Naive thymus-derived CD4-positive, alpha-beta T cell (primary cell): ENCODE results near the gene LSP1. TPM values are rescaled to one million over a fixed set of nuclear protein-coding genes. Genes with fewer than 3 reads are reported as not detected.

Source experiments
- ATAC-seq: fragments of 150-1000 bp; cut with Tn5 transposase; 2 replicates; pipeline ENCODE4 v1.10.0; 2021; ENCODE audit warnings: mild to moderate bottlenecking, moderate library complexity
- CTCF ChIA-PET: fragments of 350-600 bp; sonication (Branson Sonifier 250); formaldehyde crosslinking; loops from one replicate; lab custom pipeline; 2021; ENCODE audit warnings: antibody characterized with exemption; lab: Charles Lee
- POLR2A ChIA-PET: fragments of 350-600 bp; sonication (Branson Sonifier 250); formaldehyde crosslinking; loops from one replicate; lab custom pipeline; 2021; ENCODE audit warnings: antibody characterized with exemption, inconsistent platforms; lab: Charles Lee
- DNase-seq, 9 donors: peaks; one replicate each; pipeline versions ENCODE4 v3.0.0 to v3.0.0-alpha.2; 2020 to 2022; ENCODE audit warnings: mixed read lengths in 1 of 9
- H3K27ac ChIP-seq: one replicate; pipeline ENCODE4 v1.7.0; 2013; ENCODE audit warnings: mild to moderate bottlenecking, low read depth, low read length, moderate library complexity
- H3K27me3 ChIP-seq, 2 donors: one replicate each; pipeline ENCODE4 v1.7.0; 2013; ENCODE audit warnings: low read length in 2 of 2, mild to moderate bottlenecking in 2 of 2, moderate library complexity in 2 of 2; ENCODE audit not compliant: control insufficient read depth in 2 of 2, insufficient read depth in 2 of 2
- H3K36me3 ChIP-seq, 3 experiments: 1 replicate in 2 of 3; 2 replicates in 1 of 3; pipeline ENCODE4 v1.7.0; 2013; ENCODE audit warnings: low read length in 3 of 3, mild to moderate bottlenecking in 3 of 3, moderate library complexity in 1 of 3; ENCODE audit not compliant: insufficient read depth in 3 of 3, control insufficient read depth in 2 of 3
- H3K4me1 ChIP-seq, 2 donors: one replicate each; pipeline ENCODE4 v1.7.0; 2013; ENCODE audit warnings: low read length in 2 of 2, mild to moderate bottlenecking in 2 of 2, moderate library complexity in 1 of 2; ENCODE audit not compliant: control insufficient read depth in 2 of 2, insufficient read depth in 2 of 2
- H3K4me3 ChIP-seq: 2 replicates; pipeline ENCODE4 v1.7.0; 2013; ENCODE audit warnings: mild to moderate bottlenecking, low read length
- H3K9me3 ChIP-seq, 3 experiments: 1 replicate in 2 of 3; 2 replicates in 1 of 3; pipeline ENCODE4 v1.7.0; 2013; ENCODE audit warnings: low read length in 3 of 3; ENCODE audit not compliant: control insufficient read depth in 2 of 3
- H3K27ac Mint-ChIP-seq, 9 donors: one replicate each; pipeline ENCODE4 v1.8.0; 2020 to 2022; ENCODE audit warnings: mixed read lengths in 9 of 9, mild to moderate bottlenecking in 8 of 9, moderate library complexity in 5 of 9, inconsistent platforms in 2 of 9
- H3K27me3 Mint-ChIP-seq, 5 donors: one replicate each; pipeline ENCODE4 v1.8.0; 2021 to 2022; ENCODE audit warnings: mixed read lengths in 5 of 5, mild to moderate bottlenecking in 1 of 5
- H3K36me3 Mint-ChIP-seq, 5 donors: one replicate each; pipeline ENCODE4 v1.8.0; 2020 to 2022; ENCODE audit warnings: mixed read lengths in 5 of 5, mild to moderate bottlenecking in 3 of 5, inconsistent platforms in 1 of 5
- H3K4me1 Mint-ChIP-seq, 7 donors: one replicate each; pipeline ENCODE4 v1.8.0; 2020 to 2022; ENCODE audit warnings: mixed read lengths in 7 of 7, mild to moderate bottlenecking in 3 of 7, inconsistent platforms in 1 of 7
- H3K4me3 Mint-ChIP-seq, 10 donors: one replicate each; pipeline ENCODE4 v1.8.0; 2020 to 2022; ENCODE audit warnings: mild to moderate bottlenecking in 10 of 10, mixed read lengths in 10 of 10, moderate library complexity in 6 of 10, inconsistent platforms in 2 of 10
- H3K9me3 Mint-ChIP-seq, 11 donors: one replicate each; pipeline ENCODE4 v1.8.0; 2020 to 2022; ENCODE audit warnings: mixed read lengths in 11 of 11, mild to moderate bottlenecking in 4 of 11, inconsistent platforms in 1 of 11, moderate library complexity in 1 of 11
- intact Hi-C, 2 donors: fragments of 100-400 bp; cut with micrococcal nuclease; formaldehyde crosslinking; loops; one replicate each; pipeline ENCODE4 v1.15.1; 2023
- polyA plus RNA-seq, 2 donors: library from polyadenylated mRNA; unstranded; fragments of 300-500 nt; fragmentation: Illumina TruSeq; gene quantifications; one replicate each; pipeline ENCODE4 v1.2.3, GENCODE V29; 2021
- total RNA-seq, 6 experiments: library from RNA in 5 of 6; stranded (reverse) in 5 of 6; gene quantifications; 1 replicate in 5 of 6; 2 replicates in 1 of 6; pipeline ENCODE4 v1.2.3 and lab custom pipeline; 2021 to 2026

Gene LSP1
- total and polyA plus RNA-seq, 7 experiments from 2014 or later: 248 to 578 (median 295) TPM

DNA sequence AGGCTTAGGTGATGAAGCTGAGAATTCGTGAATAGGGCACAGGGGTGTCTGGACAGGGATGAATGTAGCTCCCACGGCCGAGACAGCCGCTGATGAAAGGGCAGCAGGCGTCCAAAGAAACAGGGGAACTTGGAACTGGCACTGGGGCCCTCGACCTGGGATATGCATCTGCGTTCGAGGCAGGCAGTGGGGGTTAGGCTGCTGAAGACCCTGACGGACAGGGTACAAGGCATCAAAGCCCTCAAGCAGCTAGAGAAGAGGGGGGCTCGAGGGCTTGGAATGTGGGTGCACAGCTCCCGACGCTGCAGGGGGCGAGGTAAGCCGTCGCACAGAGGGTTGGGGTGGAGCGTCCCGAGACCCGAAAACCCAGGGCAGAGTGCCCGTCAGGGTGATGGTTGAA is 25.0 kb upstream of the LSP1 start:
- Histone ChIP-seq H3K36me3 (no peaks in the 10 kb centered on the region), H3K27ac (no peak overlapping the region), H3K9me3 (no peaks in the 10 kb centered on the region), H3K27me3 (no peaks in the 10 kb centered on the region), H3K4me3 (no peak overlapping the region), H3K4me1 (no peaks in the 10 kb centered on the region)
- POLR2A ChIA-PET: no interaction called here
- Mint-ChIP-seq H3K27me3 (peaks cover 0 to 11% (median 3%) of the 10 kb centered on the region in 5 donors), H3K4me3 (no peak overlapping the region), H3K36me3 (no peaks in the 10 kb centered on the region), H3K4me1 (peaks cover 0 to 1% (median 0%) of the 10 kb centered on the region in 7 donors), H3K9me3 (no peaks in the 10 kb centered on the region), H3K27ac (no peak overlapping the region)
- ATAC-seq (no peak), DNase-seq (no peak)
- CTCF ChIA-PET: interaction anchor here (1.0 to 3.4 kb wide), 3 partner anchors 8 to 136 kb away, joined by 3 to 17 read pairs (median 3); no protein-coding TSS in a partner anchor
- intact Hi-C loops: no loop called here

DNA sequence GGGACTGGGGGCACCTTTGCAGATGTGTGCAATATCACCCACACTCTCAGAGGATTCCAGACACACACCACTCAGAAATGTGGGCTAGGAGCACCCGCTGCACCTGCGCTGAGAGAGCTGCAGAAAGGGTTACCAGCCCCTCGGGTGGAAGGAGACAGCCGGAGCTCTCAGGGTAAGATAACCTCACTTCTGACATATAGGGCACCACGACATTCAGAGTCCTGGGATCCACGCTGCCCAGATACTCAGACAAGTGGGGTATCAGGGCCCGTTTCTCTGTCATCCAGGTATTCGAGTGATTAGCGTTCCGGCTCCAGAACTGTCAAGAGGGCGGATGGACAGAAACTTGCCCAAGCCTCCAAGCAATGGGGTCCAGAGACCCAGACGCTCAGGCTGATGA is 24.3 kb upstream of the LSP1 start:
- H3K4me3 Mint-ChIP-seq: no peak overlapping the region
- CTCF ChIA-PET: interaction anchor here (0.6 to 3.4 kb wide), 4 partner anchors 131 to 804 kb away, joined by 3 to 17 read pairs (median 5); no protein-coding TSS in a partner anchor
- Histone ChIP-seq H3K27ac (no peak overlapping the region), H3K4me3 (no peak overlapping the region), H3K9me3 (no peaks in the 10 kb centered on the region), H3K4me1 (no peaks in the 10 kb centered on the region), H3K36me3 (no peaks in the 10 kb centered on the region), H3K27me3 (no peaks in the 10 kb centered on the region)
- H3K27ac Mint-ChIP-seq: no peak overlapping the region
- peaks cover 0 to 11% (median 5%) of the 10 kb centered on the region in 5 donors for H3K27me3 Mint-ChIP-seq
- DNase-seq (no peak), ATAC-seq (no peak)
- intact Hi-C loops: no loop called here
- no peaks in the 10 kb centered on the region for H3K9me3 Mint-ChIP-seq
- no peaks in the 10 kb centered on the region for H3K36me3 Mint-ChIP-seq
- POLR2A ChIA-PET: no interaction called here
- H3K4me1 Mint-ChIP-seq: peaks cover 0 to 1% (median 0%) of the 10 kb centered on the region in 7 donors

DNA sequence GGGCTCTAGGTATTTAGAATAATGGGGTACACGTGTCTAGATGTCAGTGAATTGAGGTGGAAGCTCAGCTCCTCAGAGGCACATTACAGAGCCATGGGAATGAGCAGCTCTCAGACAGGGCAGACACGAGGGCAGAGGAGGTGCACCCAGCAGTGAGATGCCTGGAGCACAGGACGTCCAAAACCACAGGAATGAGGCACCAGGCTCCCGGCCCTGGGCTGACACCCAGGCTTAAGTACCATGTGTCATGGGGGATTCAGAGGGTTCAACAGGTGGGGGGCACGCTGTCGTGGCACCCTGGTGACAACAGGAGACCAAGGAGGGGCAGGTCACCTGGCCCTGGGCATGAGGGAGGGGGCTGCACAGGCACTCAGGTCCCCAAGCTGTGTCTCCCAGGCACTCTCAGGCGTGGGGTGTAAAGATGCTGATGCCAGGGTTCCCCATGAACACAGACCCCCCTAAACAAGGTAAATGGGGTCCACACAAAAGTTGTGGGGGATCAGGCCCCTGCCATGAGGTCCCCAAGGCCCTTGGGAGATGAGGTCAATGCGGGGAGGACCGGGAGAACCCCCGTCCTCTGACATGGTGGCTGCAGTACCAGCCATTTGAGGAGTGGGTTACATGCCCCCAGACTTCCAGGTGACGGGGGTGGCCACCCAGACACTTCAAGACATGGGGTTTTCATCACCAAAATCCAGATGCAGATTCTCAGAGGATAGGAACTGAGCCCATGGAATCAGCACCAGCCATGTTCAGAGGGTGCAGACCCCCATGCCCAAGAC is 23.7 kb upstream of the LSP1 start:
- CTCF ChIA-PET: interaction anchor here (0.6 to 7.8 kb wide), 6 partner anchors 129 to 805 kb away, joined by 3 to 229 read pairs (median 6); no protein-coding TSS in a partner anchor
- H3K9me3 ChIP-seq: no peaks in the 10 kb centered on the region
- no peaks in the 10 kb centered on the region for H3K27me3 ChIP-seq
- no peak overlapping the region for H3K27ac ChIP-seq
- H3K36me3 ChIP-seq: no peaks in the 10 kb centered on the region
- no peak overlapping the region for H3K4me3 Mint-ChIP-seq
- intact Hi-C loops: no loop called here
- peaks cover 0 to 11% (median 5%) of the 10 kb centered on the region in 5 donors for H3K27me3 Mint-ChIP-seq
- no peaks in the 10 kb centered on the region for H3K9me3 Mint-ChIP-seq
- ATAC-seq (no peak), DNase-seq (no peak)
- no peak overlapping the region for H3K4me3 ChIP-seq
- peaks cover 0 to 1% (median 0%) of the 10 kb centered on the region in 7 donors for H3K4me1 Mint-ChIP-seq
- H3K4me1 ChIP-seq: no peaks in the 10 kb centered on the region
- POLR2A ChIA-PET: no interaction called here
- H3K36me3 Mint-ChIP-seq: no peaks in the 10 kb centered on the region
- H3K27ac Mint-ChIP-seq: no peak overlapping the region

DNA sequence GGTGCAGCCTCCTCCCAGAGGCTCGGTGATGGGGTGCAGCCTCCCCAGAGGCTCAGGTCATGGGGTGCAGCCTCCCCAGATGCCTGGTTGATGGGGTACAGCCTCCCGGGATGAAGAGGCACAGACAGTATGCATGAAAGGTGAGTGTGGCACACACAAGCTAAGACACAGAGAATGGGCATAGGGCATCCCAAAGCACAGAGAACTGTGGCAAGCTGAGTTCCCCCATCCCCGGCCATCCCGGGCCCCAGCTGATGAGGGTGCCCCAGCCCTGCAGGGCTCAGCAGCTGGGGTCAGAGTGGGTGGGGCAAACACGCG is 22.9 kb upstream of the LSP1 start:
- no peak overlapping the region for H3K4me3 Mint-ChIP-seq
- no peaks in the 10 kb centered on the region for H3K4me1 ChIP-seq
- ATAC-seq (no peak), DNase-seq (no peak)
- CTCF ChIA-PET: interaction anchor here (0.6 to 7.8 kb wide), 3 partner anchors 47 to 137 kb away, joined by 3 to 229 read pairs (median 5); no protein-coding TSS in a partner anchor
- no peaks in the 10 kb centered on the region for H3K9me3 Mint-ChIP-seq
- no peaks in the 10 kb centered on the region for H3K36me3 Mint-ChIP-seq
- peaks cover 0 to 11% (median 5%) of the 10 kb centered on the region in 5 donors for H3K27me3 Mint-ChIP-seq
- no peaks in the 10 kb centered on the region for H3K36me3 ChIP-seq
- peaks cover 0 to 1% (median 0%) of the 10 kb centered on the region in 7 donors for H3K4me1 Mint-ChIP-seq
- no peaks in the 10 kb centered on the region for H3K9me3 ChIP-seq
- H3K4me3 ChIP-seq: no peak overlapping the region
- POLR2A ChIA-PET: no interaction called here
- H3K27ac Mint-ChIP-seq: no peak overlapping the region
- intact Hi-C loops: no loop called here
- no peaks in the 10 kb centered on the region for H3K27me3 ChIP-seq
- H3K27ac ChIP-seq: no peak overlapping the region

DNA sequence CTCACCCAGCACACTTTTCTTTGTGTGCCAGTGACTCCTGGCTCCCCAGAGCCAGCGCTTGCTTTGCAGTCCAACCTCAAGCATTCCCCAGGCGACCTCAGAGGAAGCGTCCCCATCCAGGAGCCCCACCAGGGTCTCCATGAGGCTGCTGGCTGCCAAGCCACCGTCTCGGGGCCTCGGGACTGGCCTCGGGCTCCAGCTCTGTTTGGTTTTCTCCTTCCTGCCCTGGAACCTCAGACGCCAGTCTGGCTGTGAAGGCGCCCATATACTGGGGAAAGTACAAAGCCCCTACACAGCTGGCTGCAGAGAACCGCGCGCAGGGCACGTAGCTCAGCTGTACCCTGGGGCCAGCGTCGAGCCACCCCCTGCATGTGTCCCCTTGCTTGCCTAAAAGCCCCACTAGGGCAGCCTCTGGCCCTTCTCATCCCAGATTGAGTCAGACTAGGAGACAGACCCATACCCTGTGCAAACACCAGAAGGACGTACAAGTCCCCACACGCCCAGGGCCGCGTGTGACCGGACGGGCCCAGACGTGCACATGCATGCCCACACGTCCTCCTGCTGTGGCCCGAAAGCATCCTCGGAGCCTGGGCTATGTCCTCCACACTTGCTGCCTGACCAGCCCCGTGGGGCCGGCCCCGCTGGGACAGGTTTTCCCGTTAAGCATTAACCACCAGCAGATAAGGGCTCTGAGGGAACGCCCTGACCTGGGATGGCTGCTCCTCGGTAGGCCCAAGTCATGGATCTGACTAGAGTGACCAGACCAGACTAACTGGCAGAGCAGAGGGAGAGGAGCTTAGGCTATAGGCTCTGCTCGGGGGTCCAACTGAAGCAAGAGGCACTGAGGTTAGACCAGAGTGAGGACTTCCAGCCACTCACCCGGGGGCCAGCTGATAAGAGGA is 22.3 kb upstream of the LSP1 start:
- Mint-ChIP-seq H3K36me3 (no peaks in the 10 kb centered on the region), H3K9me3 (no peaks in the 10 kb centered on the region), H3K27ac (no peak overlapping the region), H3K4me3 (no peak overlapping the region), H3K4me1 (peaks cover 0 to 1% (median 0%) of the 10 kb centered on the region in 7 donors), H3K27me3 (peaks cover 0 to 11% (median 5%) of the 10 kb centered on the region in 5 donors)
- DNase-seq: no peak
- ChIA-PET CTCF (interaction anchor here (0.5 to 7.8 kb wide), 8 partner anchors 10 to 895 kb away, joined by 3 to 229 read pairs (median 3); no protein-coding TSS in a partner anchor), POLR2A (no interaction called here)
- Histone ChIP-seq H3K36me3 (no peaks in the 10 kb centered on the region), H3K27me3 (no peaks in the 10 kb centered on the region), H3K27ac (no peak overlapping the region), H3K4me1 (no peaks in the 10 kb centered on the region), H3K9me3 (no peaks in the 10 kb centered on the region), H3K4me3 (no peak overlapping the region)
- ATAC-seq: no peak
- intact Hi-C loops: no loop called here

DNA sequence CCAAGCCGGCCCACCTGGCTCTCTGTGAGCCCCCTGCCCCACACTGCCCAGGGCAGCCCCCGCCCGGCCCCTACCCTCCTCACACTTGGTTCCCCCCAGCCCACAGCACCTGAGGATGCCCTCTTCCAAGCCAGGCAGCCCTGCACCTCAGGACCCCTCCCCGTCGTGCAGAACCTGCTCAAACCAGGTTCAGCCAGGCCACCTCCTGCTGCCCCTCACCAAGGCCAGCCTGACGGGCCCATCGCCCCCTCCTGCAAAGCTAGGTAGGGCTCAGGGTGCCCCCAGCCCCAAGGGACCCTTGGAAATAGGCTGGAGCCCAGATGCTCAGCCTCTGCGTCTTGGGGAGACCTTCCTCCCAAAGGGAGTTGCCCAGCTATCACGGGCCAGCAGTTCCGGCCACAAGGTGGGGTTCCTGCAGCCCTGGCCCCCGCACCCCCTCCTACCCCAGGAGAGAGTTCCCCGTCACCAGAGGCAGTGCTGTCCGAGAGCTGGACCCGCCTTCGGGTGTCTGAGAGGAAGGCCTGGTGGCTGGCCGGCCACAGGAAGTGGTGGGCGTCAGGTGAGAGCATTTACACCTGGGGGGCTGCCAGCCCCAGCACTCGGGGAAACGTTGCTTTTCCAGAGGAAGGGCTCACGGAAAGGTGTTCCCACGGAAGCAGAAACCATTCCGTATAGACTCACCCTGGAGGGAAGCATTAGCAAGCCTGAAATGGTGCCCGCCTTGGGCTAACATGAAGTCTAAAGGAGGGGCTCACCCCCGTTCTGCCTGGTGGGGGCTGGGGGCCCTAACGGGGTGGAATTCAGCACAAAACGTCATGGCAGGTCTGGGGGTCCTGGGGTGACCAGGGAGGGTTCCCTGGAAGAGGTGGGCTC is 21.3 kb upstream of the LSP1 start:
- Mint-ChIP-seq H3K4me1 (peaks cover 0 to 1% (median 0%) of the 10 kb centered on the region in 7 donors), H3K9me3 (no peaks in the 10 kb centered on the region), H3K36me3 (no peaks in the 10 kb centered on the region), H3K4me3 (peak overlapping the region in 2 of 10 donors; percentile 20 to 42), H3K27me3 (peaks cover 0 to 11% (median 5%) of the 10 kb centered on the region in 5 donors), H3K27ac (peak overlapping the region in 1 of 9 donors; percentile 14)
- ChIA-PET POLR2A (no interaction called here), CTCF (interaction anchor here (0.5 to 7.8 kb wide), 7 partner anchors 20 to 896 kb away, joined by 3 to 229 read pairs (median 3); no protein-coding TSS in a partner anchor)
- H3K27me3 ChIP-seq: no peaks in the 10 kb centered on the region
- no peaks in the 10 kb centered on the region for H3K4me1 ChIP-seq
- no peaks in the 10 kb centered on the region for H3K36me3 ChIP-seq
- no peaks in the 10 kb centered on the region for H3K9me3 ChIP-seq
- ATAC-seq (no peak), DNase-seq (no peak)
- intact Hi-C loops: loop anchor here (1.0 kb wide), 4 partner anchors 68 to 179 kb away; partner anchors contain the start of gene CTSD (in 1 of the 2)
- no peak overlapping the region for H3K4me3 ChIP-seq
- H3K27ac ChIP-seq: no peak overlapping the region
